B cell (primary cell): ENCODE results near the gene C6orf132. TPM values are rescaled to one million over a fixed set of nuclear protein-coding genes. Genes with fewer than 3 reads are reported as not detected.

Source experiments
- ATAC-seq: fragments of 200-7000 bp; cut with Tn5 transposase; one replicate; pipeline ENCODE4 v1.10.0; 2021; ENCODE audit warnings: low read depth, mild to moderate bottlenecking, moderate number of reproducible peaks, moderate library complexity
- CTCF ChIA-PET: fragments of 350-600 bp; sonication (Branson Sonifier 250); formaldehyde crosslinking; loops from one replicate; lab custom pipeline; 2021; ENCODE audit warnings: antibody characterized with exemption, inconsistent platforms; lab: Charles Lee
- POLR2A ChIA-PET: fragments of 350-600 bp; sonication (Branson Sonifier 250); formaldehyde crosslinking; loops from one replicate; lab custom pipeline; 2021; ENCODE audit warnings: antibody characterized with exemption; lab: Charles Lee
- DNase-seq: peaks from one replicate; pipeline ENCODE4 v3.0.0; 2013
- H2AFZ ChIP-seq: 2 replicates; pipeline ENCODE4 v1.6.1; 2012; ENCODE audit warnings: mild to moderate bottlenecking, low read depth, low read length; ENCODE audit not compliant: insufficient read depth, poor library complexity, severe bottlenecking
- H3K27ac ChIP-seq, 2 donors: 1 replicate in 1 of 2; 2 replicates in 1 of 2; pipeline ENCODE4 v1.5.1; 2012 to 2013; ENCODE audit warnings: low read length in 2 of 2, mild to moderate bottlenecking in 2 of 2, moderate library complexity in 1 of 2
- H3K27me3 ChIP-seq, 4 experiments: fragments of 200-600 bp in 1 of 4; sonication (generic) in 1 of 4; replicated peaks in 1 of 4; 1 replicate in 2 of 4; 2 replicates in 2 of 4; pipeline versions ENCODE4 v1.6.1 to v1.7.0; 2013 to 2016; ENCODE audit warnings: low read length in 3 of 4, mild to moderate bottlenecking in 2 of 4, mixed read lengths in 1 of 4, moderate library complexity in 1 of 4; ENCODE audit not compliant: insufficient read depth in 4 of 4, control insufficient read depth in 3 of 4; ENCODE audit errors: control extremely low read depth in 1 of 4
- H3K36me3 ChIP-seq, 2 experiments: replicated peaks in 1 of 2; 1 replicate in 1 of 2; 2 replicates in 1 of 2; pipeline versions ENCODE4 v1.6.1 to v1.7.1; 2013; ENCODE audit warnings: low read length in 1 of 2; ENCODE audit not compliant: insufficient read depth in 2 of 2, control insufficient read depth in 1 of 2; ENCODE audit errors: control extremely low read depth in 1 of 2, extremely low read depth in 1 of 2
- H3K4me1 ChIP-seq, 2 donors: fragments of 200-600 bp in 1 of 2; sonication (generic) in 1 of 2; 1 replicate in 1 of 2; 2 replicates in 1 of 2; pipeline versions ENCODE4 v1.5.1 to v1.6.1; 2013 to 2017; ENCODE audit warnings: low read length in 2 of 2; ENCODE audit not compliant: control insufficient read depth in 2 of 2, insufficient read depth in 2 of 2
- H3K4me2 ChIP-seq: replicated peaks from 2 replicates; pipeline ENCODE3; 2012; ENCODE audit warnings: mild to moderate bottlenecking, low read depth, low read length; ENCODE audit not compliant: poor library complexity, severe bottlenecking
- H3K4me3 ChIP-seq, 5 experiments: fragments of 200-600 bp in 1 of 5; sonication (generic) in 1 of 5; 1 replicate in 3 of 5; 2 replicates in 2 of 5; pipeline versions ENCODE4 v1.5.1 to v1.7.0; 2011 to 2016; ENCODE audit warnings: low read length in 4 of 5, mild to moderate bottlenecking in 4 of 5, low read depth in 2 of 5, control low read depth in 1 of 5, moderate library complexity in 1 of 5; ENCODE audit not compliant: insufficient read depth in 1 of 5; ENCODE audit errors: control extremely low read depth in 1 of 5, extremely low read depth in 1 of 5
- H3K79me2 ChIP-seq: fragments of 200-600 bp; sonication (generic); one replicate; pipeline ENCODE4 v1.6.0; 2016; ENCODE audit warnings: low read length; ENCODE audit not compliant: control insufficient read depth, insufficient read depth
- H3K9ac ChIP-seq: fragments of 200-600 bp; sonication (generic); 2 replicates; pipeline ENCODE4 v1.6.1; 2017; ENCODE audit warnings: mild to moderate bottlenecking, low read length, moderate library complexity
- H3K9me3 ChIP-seq, 3 donors: one replicate each; pipeline versions ENCODE4 v1.6.1 to v1.7.1; 2013; ENCODE audit warnings: low read length in 2 of 3; ENCODE audit not compliant: control insufficient read depth in 2 of 3, insufficient read depth in 1 of 3; ENCODE audit errors: control extremely low read depth in 1 of 3
- H4K20me1 ChIP-seq: 2 replicates; pipeline ENCODE4 v1.6.0; 2012; ENCODE audit warnings: mild to moderate bottlenecking, low read length; ENCODE audit not compliant: insufficient read depth, control insufficient read depth, poor library complexity, severe bottlenecking
- H3K27ac Mint-ChIP-seq: one replicate; pipeline ENCODE4 v1.8.0; 2021; ENCODE audit warnings: mixed read lengths
- H3K27me3 Mint-ChIP-seq: one replicate; pipeline ENCODE4 v1.8.0; 2021; ENCODE audit warnings: mixed read lengths
- H3K4me1 Mint-ChIP-seq: one replicate; pipeline ENCODE4 v1.8.0; 2021; ENCODE audit warnings: mixed read lengths
- H3K4me3 Mint-ChIP-seq: one replicate; pipeline ENCODE4 v1.8.0; 2021; ENCODE audit warnings: mixed read lengths
- H3K9me3 Mint-ChIP-seq: one replicate; pipeline ENCODE4 v1.8.0; 2022; ENCODE audit warnings: mixed read lengths; ENCODE audit not compliant: insufficient read depth
- EZH2 ChIP-seq: IDR thresholded peaks from 2 replicates; pipeline ENCODE4 v1.6.1; 2012; ENCODE audit warnings: borderline replicate concordance, low read depth, mild to moderate bottlenecking, moderate library complexity, low read length; ENCODE audit not compliant: insufficient read depth, poor library complexity, severe bottlenecking
- WGBS: methylation state at CpG from one replicate; pipeline ENCODE4 v1.1.5; 2013; ENCODE audit warnings: missing lambda C conversion rate; ENCODE audit not compliant: insufficient coverage; 5-methylcytosine and 5-hydroxymethylcytosine counted together
- intact Hi-C: fragments of 100-400 bp; cut with micrococcal nuclease; formaldehyde crosslinking; loops from one replicate; pipeline ENCODE4 v1.10.0; 2022
- polyA plus RNA-seq: library from polyadenylated mRNA; depleted of rRNA; stranded (reverse); fragments of >200 nt; gene quantifications from 2 replicates; pipeline ENCODE4 v1.2.3, GENCODE V29; 2012
- total RNA-seq, 2 donors: library from RNA; stranded (reverse); fragments of 120-200 nt in 1 of 2; gene quantifications; 1 replicate in 1 of 2; 2 replicates in 1 of 2; pipeline versions ENCODE4 v1.2.3 to v1.2.4, GENCODE V29; 2013 to 2022
- TF ChIP-seq, protein P1 (sequence below): fragments of 200-600 bp; IDR thresholded peaks from one replicate; pipeline ENCODE4 v1.8.0; 2022; ENCODE audit warnings: antibody characterized with exemption, mild to moderate bottlenecking

C6orf132 gene
- total and polyA plus RNA-seq, 2 donors (not counting 1 experiment from before 2014, with no cell fraction given): 0.05 TPM; not detected in 1

DNA sequence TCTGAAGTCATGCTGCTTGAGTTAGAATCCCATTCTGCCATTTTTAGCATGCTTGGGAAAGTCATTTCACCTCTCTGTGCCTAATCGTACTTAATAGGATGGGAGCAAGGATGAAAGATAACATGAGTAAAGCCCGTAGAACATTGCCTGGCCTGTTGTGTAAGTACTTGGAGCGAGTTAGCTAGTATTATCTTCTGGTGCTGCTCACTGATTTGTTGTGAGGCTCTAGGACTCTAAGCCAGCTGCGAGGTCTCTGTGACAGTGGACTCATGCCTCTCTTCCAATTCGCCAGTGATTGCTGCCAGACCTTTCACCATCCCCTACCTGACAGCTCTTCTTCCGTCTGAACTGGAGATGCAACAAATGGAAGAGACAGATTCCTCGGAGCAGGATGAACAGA lies 74.2 kb downstream of the C6orf132 start:
- H3K4me2 ChIP-seq: no peak overlapping the region
- Mint-ChIP-seq H3K9me3 (no peaks in the 10 kb centered on the region), H3K27ac (no peak overlapping the region), H3K4me1 (no peaks in the 10 kb centered on the region), H3K4me3 (no peak overlapping the region), H3K27me3 (no peaks in the 10 kb centered on the region)
- no peaks in the 10 kb centered on the region for H3K9me3 ChIP-seq
- no peak overlapping the region for H3K4me3 ChIP-seq
- H3K9ac ChIP-seq: no peak overlapping the region
- 99% methylated on average over 7 of the region's 7 CpGs for WGBS
- no peak overlapping the region for H2AFZ ChIP-seq
- DNase-seq: no peak
- ATAC-seq: no peak
- ChIA-PET CTCF (interaction anchor here (0.6 kb wide), 1 partner anchor 67 kb away, joined by 4 read pairs; no protein-coding TSS in a partner anchor), POLR2A (no interaction called here)
- peaks cover 5% of the 10 kb centered on the region for H4K20me1 ChIP-seq
- intact Hi-C loops: no loop called here
- no peaks in the 10 kb centered on the region for H3K4me1 ChIP-seq
- no peak overlapping the region for H3K27ac ChIP-seq
- no peaks in the 10 kb centered on the region for H3K79me2 ChIP-seq
- no peak for TF ChIP-seq EZH2
- TF ChIP-seq, protein P1, sequence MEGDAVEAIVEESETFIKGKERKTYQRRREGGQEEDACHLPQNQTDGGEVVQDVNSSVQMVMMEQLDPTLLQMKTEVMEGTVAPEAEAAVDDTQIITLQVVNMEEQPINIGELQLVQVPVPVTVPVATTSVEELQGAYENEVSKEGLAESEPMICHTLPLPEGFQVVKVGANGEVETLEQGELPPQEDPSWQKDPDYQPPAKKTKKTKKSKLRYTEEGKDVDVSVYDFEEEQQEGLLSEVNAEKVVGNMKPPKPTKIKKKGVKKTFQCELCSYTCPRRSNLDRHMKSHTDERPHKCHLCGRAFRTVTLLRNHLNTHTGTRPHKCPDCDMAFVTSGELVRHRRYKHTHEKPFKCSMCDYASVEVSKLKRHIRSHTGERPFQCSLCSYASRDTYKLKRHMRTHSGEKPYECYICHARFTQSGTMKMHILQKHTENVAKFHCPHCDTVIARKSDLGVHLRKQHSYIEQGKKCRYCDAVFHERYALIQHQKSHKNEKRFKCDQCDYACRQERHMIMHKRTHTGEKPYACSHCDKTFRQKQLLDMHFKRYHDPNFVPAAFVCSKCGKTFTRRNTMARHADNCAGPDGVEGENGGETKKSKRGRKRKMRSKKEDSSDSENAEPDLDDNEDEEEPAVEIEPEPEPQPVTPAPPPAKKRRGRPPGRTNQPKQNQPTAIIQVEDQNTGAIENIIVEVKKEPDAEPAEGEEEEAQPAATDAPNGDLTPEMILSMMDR: no peak
- H3K36me3 ChIP-seq: peaks cover 7 to 74% of the 10 kb centered on the region in 2 experiments
- no peaks in the 10 kb centered on the region for H3K27me3 ChIP-seq

DNA sequence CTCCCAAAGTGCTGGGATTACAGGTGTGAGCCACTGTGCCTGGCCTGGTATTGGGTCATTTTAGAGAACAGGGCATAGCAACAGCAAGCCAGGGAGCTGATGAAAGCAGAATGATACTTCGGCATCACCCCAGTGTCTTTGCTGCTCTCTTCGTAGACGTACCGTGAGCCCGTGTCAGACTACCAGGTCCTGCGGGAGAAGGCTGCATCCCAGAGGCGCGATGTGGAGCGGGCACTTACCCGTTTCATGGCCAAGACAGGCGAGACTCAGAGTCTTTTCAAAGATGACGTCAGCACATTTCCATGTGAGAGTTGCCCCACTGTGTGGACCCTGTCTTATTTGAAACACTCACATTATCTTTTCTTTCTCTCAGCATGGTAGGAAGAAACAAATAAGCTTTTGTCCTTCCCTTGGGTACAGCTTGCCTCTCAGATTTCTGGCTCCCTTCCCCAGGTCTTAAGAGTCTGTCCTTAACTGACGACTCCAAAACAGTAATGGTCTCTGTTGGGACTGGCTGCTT lies 76.2 kb downstream of the C6orf132 start:
- Histone ChIP-seq H3K27me3 (no peaks in the 10 kb centered on the region), H3K79me2 (no peaks in the 10 kb centered on the region), H3K4me2 (no peak overlapping the region), H3K27ac (no peak overlapping the region), H3K9me3 (no peaks in the 10 kb centered on the region), H3K36me3 (peaks cover 7 to 75% of the 10 kb centered on the region in 2 experiments), H3K4me3 (no peak overlapping the region), H2AFZ (no peak overlapping the region), H4K20me1 (peaks cover 5% of the 10 kb centered on the region), H3K9ac (no peak overlapping the region), H3K4me1 (no peaks in the 10 kb centered on the region)
- Mint-ChIP-seq H3K27ac (no peak overlapping the region), H3K4me3 (no peak overlapping the region), H3K9me3 (no peaks in the 10 kb centered on the region), H3K27me3 (no peaks in the 10 kb centered on the region), H3K4me1 (no peaks in the 10 kb centered on the region)
- TF ChIP-seq, protein P1: no peak
- no peak for TF ChIP-seq EZH2
- ChIA-PET CTCF (no interaction called here), POLR2A (no interaction called here)
- DNase-seq (no peak), ATAC-seq (no peak)
- intact Hi-C loops: no loop called here
- 98% methylated on average over 12 of the region's 13 CpGs for WGBS
